Panc1 (cell line): ENCODE results near the gene TMEM253. TPM values are rescaled to one million over a fixed set of nuclear protein-coding genes. Genes with fewer than 3 reads are reported as not detected.

Experiments used
- ATAC-seq: fragments of 200-7000 bp; cut with Tn5 transposase; 2 replicates; pipeline ENCODE4 v1.9.1; 2020; ENCODE audit warnings: mild to moderate bottlenecking, moderate library complexity
- BruUV-seq: library from RNA; stranded (reverse); fragments of 400-500 nt; replicated peaks from 2 replicates; lab custom pipeline; 2021; lab: Mats Ljungman, UMichigan
- CTCF ChIA-PET: fragments of 300-600 bp; sonication (Branson Sonifier 250); formaldehyde crosslinking; loops from one replicate; lab custom pipeline; 2022; ENCODE audit warnings: antibody characterized with exemption; lab: Charles Lee
- POLR2A ChIA-PET: fragments of 300-600 bp; sonication (Branson Sonifier 250); formaldehyde crosslinking; loops from one replicate; lab custom pipeline; 2022; ENCODE audit warnings: antibody characterized with exemption; lab: Charles Lee
- DNase-seq: peaks from one replicate; pipeline ENCODE4 v3.0.0-alpha.2; 2010; ENCODE audit warnings: low read depth, low spot score
- H3K27ac ChIP-seq: 2 replicates; pipeline ENCODE4 v1.5.1; 2011; ENCODE audit warnings: mild to moderate bottlenecking, low read length, inconsistent platforms
- H3K27me3 ChIP-seq: fragments of 200-500 bp; sonication (Bioruptor generic); 2 replicates; pipeline ENCODE4 v1.6.0; 2014; ENCODE audit warnings: low read length, inconsistent platforms; ENCODE audit not compliant: control insufficient read depth, insufficient read depth
- H3K36me3 ChIP-seq: fragments of 200-500 bp; sonication (Bioruptor generic); 2 replicates; pipeline ENCODE4 v1.5.1; 2014; ENCODE audit warnings: inconsistent platforms, mild to moderate bottlenecking, low read length, moderate library complexity; ENCODE audit not compliant: control insufficient read depth, insufficient read depth
- H3K4me1 ChIP-seq: 2 replicates; pipeline ENCODE4 v1.5.1; 2011; ENCODE audit warnings: inconsistent platforms, mild to moderate bottlenecking, low read length, moderate library complexity; ENCODE audit not compliant: control insufficient read depth, insufficient read depth
- H3K4me3 ChIP-seq, 2 experiments: 2 replicates each; pipeline ENCODE4 v1.5.1; 2011 to 2012; ENCODE audit warnings: low read depth in 2 of 2, low read length in 2 of 2, mild to moderate bottlenecking in 2 of 2, inconsistent platforms in 1 of 2, moderate library complexity in 1 of 2
- H3K9me3 ChIP-seq: fragments of 200-500 bp; sonication (Bioruptor generic); 2 replicates; pipeline ENCODE4 v1.5.1; 2014; ENCODE audit warnings: low read depth, mild to moderate bottlenecking, inconsistent platforms, low read length, moderate library complexity; ENCODE audit not compliant: control insufficient read depth, insufficient read depth
- CTCF ChIP-seq: fragments of 450-650 bp; IDR thresholded peaks from 2 replicates; pipeline ENCODE4 v1.5.1; 2017; ENCODE audit warnings: mild to moderate bottlenecking
- POLR2AphosphoS5 ChIP-seq: IDR thresholded peaks from 2 replicates; pipeline ENCODE4 v1.6.1; 2012; ENCODE audit warnings: mild to moderate bottlenecking, low read depth, low read length, moderate library complexity
- REST ChIP-seq, 2 experiments: IDR thresholded peaks; 2 replicates each; pipeline ENCODE4 v1.6.1; 2011 to 2012; ENCODE audit warnings: low read depth in 2 of 2, control low read depth in 1 of 2, low read length in 1 of 2, mild to moderate bottlenecking in 1 of 2, moderate library complexity in 1 of 2; ENCODE audit not compliant: insufficient read depth in 1 of 2
- SIN3A ChIP-seq: IDR thresholded peaks from 2 replicates; pipeline ENCODE4 v1.6.1; 2012; ENCODE audit warnings: low read depth, mild to moderate bottlenecking, low read length, moderate library complexity, borderline replicate concordance; ENCODE audit not compliant: insufficient read depth
- TCF7L2 ChIP-seq: IDR thresholded peaks from 2 replicates; pipeline ENCODE4 v1.6.1; 2011; ENCODE audit warnings: mild to moderate bottlenecking, low read depth, low read length, inconsistent platforms
- in situ Hi-C: cut with HindIII; loops from 2 replicates; pipeline ENCODE4 v1.10.0; 2016; ENCODE audit warnings: low sequenced_read_pairs, low pct_unique_long_range_greater_than_20kb
- intact Hi-C: fragments of 100-400 bp; cut with micrococcal nuclease; formaldehyde crosslinking; loops from one replicate; pipeline ENCODE4 v1.10.0; 2022; ENCODE audit not compliant: unreplicated experiment
- total RNA-seq: library from RNA; stranded (reverse); gene quantifications from one replicate; pipeline ENCODE4 v1.2.1, GENCODE V29; 2021; ENCODE audit not compliant: unreplicated experiment

Gene TMEM253
- total RNA-seq, 1 experiment from 2014 or later: 0.33 TPM

- H3K4me3 ChIP-seq: no peak overlapping the region
- no peaks in the 10 kb centered on the region for H3K4me1 ChIP-seq
- POLR2A ChIA-PET: no interaction called here
- H3K27me3 ChIP-seq: no peaks in the 10 kb centered on the region
- in situ Hi-C loops: no loop called here
- no peaks in the 10 kb centered on the region for H3K36me3 ChIP-seq
- CTCF ChIA-PET: interaction anchor here (1.2 kb wide), 1 partner anchor 72 kb away, joined by 3 read pairs; no protein-coding TSS in a partner anchor
- ATAC-seq (no peak), DNase-seq (no peak)
- TF ChIP-seq SIN3A (no peak), REST (IDR thresholded peaks at IDR 0.05; ENCODE audit: insufficient read depth in 1 of 2, low read depth in 2 of 2, low read length in 1 of 2) (no peak), POLR2AphosphoS5 (no peak)
- H3K9me3 ChIP-seq: no peaks in the 10 kb centered on the region
- intact Hi-C loops: no loop called here
- H3K27ac ChIP-seq: no peak overlapping the region
- no TSS peak for BruUV-seq
Measured at GRCh38 chr14:21086908-21087293, 14.0 kb upstream of the TMEM253 start.

- no peak overlapping the region for H3K27ac ChIP-seq
- TF ChIP-seq REST (IDR thresholded peaks at IDR 0.05; ENCODE audit: insufficient read depth in 1 of 2, low read depth in 2 of 2, low read length in 1 of 2) (no peak), POLR2AphosphoS5 (no peak), SIN3A (no peak), CTCF (no peak), TCF7L2 (no peak)
Measured at GRCh38 chr14:21087294-21088091, 13.4 kb upstream of the TMEM253 start.

More at GRCh38 chr14:21087294-21088091, 13.4 kb upstream of the TMEM253 start:
- Histone ChIP-seq H3K9me3 (no peaks in the 10 kb centered on the region), H3K4me1 (no peaks in the 10 kb centered on the region), H3K4me3 (no peak overlapping the region), H3K27me3 (no peaks in the 10 kb centered on the region), H3K36me3 (no peaks in the 10 kb centered on the region)
- ChIA-PET POLR2A (no interaction called here), CTCF (interaction anchor here (1.2 kb wide), 1 partner anchor 72 kb away, joined by 3 read pairs; no protein-coding TSS in a partner anchor)
- in situ Hi-C loops: no loop called here
- intact Hi-C loops: no loop called here
- DNase-seq: no peak
- ATAC-seq: no peak; the same call in 1 of the 2 replicates
- no TSS peak for BruUV-seq
